Ishikawa (cell line): ENCODE measurements around the gene ARSJ.

Source experiments
- EGR1 ChIP-seq: IDR thresholded peaks from 2 replicates; pipeline ENCODE4 v1.6.1; 2012
- EP300 ChIP-seq: IDR thresholded peaks from 2 replicates; pipeline ENCODE4 v1.6.1; 2012; ENCODE audit warnings: borderline replicate concordance
- FOXM1 ChIP-seq: IDR thresholded peaks from 2 replicates; pipeline ENCODE4 v1.6.1; 2012; ENCODE audit warnings: low read depth, borderline replicate concordance
- MAX ChIP-seq: IDR thresholded peaks from 2 replicates; pipeline ENCODE4 v1.6.1; 2012
- RAD21 ChIP-seq: IDR thresholded peaks from 2 replicates; pipeline ENCODE4 v1.6.1; 2012; ENCODE audit warnings: low read depth
- REST ChIP-seq: IDR thresholded peaks from 2 replicates; pipeline ENCODE4 v1.6.1; 2012; ENCODE audit warnings: low read depth, mild to moderate bottlenecking
- ZBTB7A ChIP-seq: IDR thresholded peaks from 2 replicates; pipeline ENCODE4 v1.6.1; 2012; ENCODE audit warnings: low read depth

GRCh38 chr4:114015444-114015899 is 36.0 kb upstream of the ARSJ start:
- TF ChIP-seq MAX (no peak), REST (no peak), RAD21 (no peak), FOXM1 (peak; percentile 82), EGR1 (no peak), EP300 (peak; percentile 92), ZBTB7A (no peak)
